Glutamatergic neuron (in vitro differentiated cells): ENCODE results near the gene OLIG3. TPM values are rescaled to one million over a fixed set of nuclear protein-coding genes. Genes with fewer than 3 reads are reported as not detected.

Experiments
- DNase-seq: peaks from one replicate; pipeline ENCODE4 v3.0.0; 2022
- H3K27ac Mint-ChIP-seq: one replicate; pipeline ENCODE4 v1.8.0; 2020; ENCODE audit warnings: mild to moderate bottlenecking, mixed read lengths, inconsistent platforms; ENCODE audit not compliant: unreplicated experiment
- H3K27me3 Mint-ChIP-seq: one replicate; pipeline ENCODE4 v1.8.0; 2020; ENCODE audit warnings: mild to moderate bottlenecking, moderate library complexity, mixed read lengths, inconsistent platforms; ENCODE audit not compliant: unreplicated experiment
- H3K36me3 Mint-ChIP-seq: one replicate; pipeline ENCODE4 v1.8.0; 2020; ENCODE audit warnings: mild to moderate bottlenecking, mixed read lengths, inconsistent platforms; ENCODE audit not compliant: unreplicated experiment
- H3K4me1 Mint-ChIP-seq: one replicate; pipeline ENCODE4 v1.8.0; 2020; ENCODE audit warnings: mild to moderate bottlenecking, low read depth, mixed read lengths, inconsistent platforms; ENCODE audit not compliant: unreplicated experiment
- H3K4me3 Mint-ChIP-seq: one replicate; pipeline ENCODE4 v1.8.0; 2020; ENCODE audit warnings: mild to moderate bottlenecking, mixed read lengths, inconsistent platforms; ENCODE audit not compliant: unreplicated experiment
- H3K9me3 Mint-ChIP-seq: one replicate; pipeline ENCODE4 v1.8.0; 2020; ENCODE audit warnings: mild to moderate bottlenecking, moderate library complexity, mixed read lengths, inconsistent platforms; ENCODE audit not compliant: unreplicated experiment
- CTCF ChIP-seq: fragments of 200-600 bp; sonication (generic); IDR thresholded peaks from one replicate; pipeline ENCODE4 v1.5.0; 2021; ENCODE audit not compliant: partially characterized antibody, unreplicated experiment
- total RNA-seq: library from RNA; stranded (reverse); fragmentation: NEBNext Ultra II Directional; extraction: Animal tissue kit (Norgen Biotek cat#: 25700); gene quantifications from one replicate; pipeline ENCODE4 v1.2.1, GENCODE V29; 2021; ENCODE audit not compliant: unreplicated experiment

Gene OLIG3
- total RNA-seq, 1 donor from 2014 or later: 75.1 TPM

- Mint-ChIP-seq H3K9me3 (no peaks in the 10 kb centered on the region), H3K4me1 (no peaks in the 10 kb centered on the region), H3K36me3 (peaks cover 19% of the 10 kb centered on the region), H3K27ac (no peak overlapping the region), H3K27me3 (peaks cover 2% of the 10 kb centered on the region), H3K4me3 (no peak overlapping the region)
- no peak for TF ChIP-seq CTCF
- no peak for DNase-seq
These were observed 16.7 kb upstream of the OLIG3 start for GRCh38 chr6:137510923-137511322.

GRCh38 chr6:137498481-137499190 lies 4.4 kb upstream of the OLIG3 start:
- Mint-ChIP-seq H3K4me1 (peaks cover 11% of the 10 kb centered on the region), H3K36me3 (no peaks in the 10 kb centered on the region), H3K27me3 (peaks cover 28% of the 10 kb centered on the region), H3K27ac (no peak overlapping the region), H3K9me3 (peaks cover 31% of the 10 kb centered on the region), H3K4me3 (peak overlapping the region; percentile 78)
- no peak for TF ChIP-seq CTCF
- DNase-seq: no peak

- no peak for TF ChIP-seq CTCF
- Mint-ChIP-seq H3K9me3 (peaks cover 34% of the 10 kb centered on the region), H3K27me3 (peaks cover 30% of the 10 kb centered on the region), H3K4me3 (peak overlapping the region; percentile 90), H3K27ac (no peak overlapping the region), H3K4me1 (peaks cover 11% of the 10 kb centered on the region), H3K36me3 (no peaks in the 10 kb centered on the region)
- DNase-seq: peak; percentile 69
These were observed 3.7 kb upstream of the OLIG3 start for GRCh38 chr6:137497721-137498463.

GRCh38 chr6:137496909-137497720 lies 2.9 kb upstream of the OLIG3 start:
- DNase-seq: peak; percentile 28
- H3K36me3 Mint-ChIP-seq: no peaks in the 10 kb centered on the region
- H3K9me3 Mint-ChIP-seq: peaks cover 38% of the 10 kb centered on the region
- peak overlapping the region; percentile 64 for H3K27ac Mint-ChIP-seq
- H3K4me1 Mint-ChIP-seq: peaks cover 14% of the 10 kb centered on the region
- H3K4me3 Mint-ChIP-seq: peak overlapping the region; percentile 91
- peaks cover 38% of the 10 kb centered on the region for H3K27me3 Mint-ChIP-seq
- TF ChIP-seq CTCF: no peak
